Activated B cell treated with CpG ODN at 0.5 μM for 24 hours (primary cell): ENCODE data around the gene SLC66A2. TPM values are rescaled to one million over a fixed set of nuclear protein-coding genes. Genes with fewer than 3 reads are reported as not detected.
A peak's percentile ranks its signal among the peaks of the same experiment; 100 is the strongest.

Source experiments
- ATAC-seq: fragments of 200-7000 bp; cut with Tn5 transposase; one replicate; pipeline ENCODE4 v1.10.0; 2021; ENCODE audit warnings: low read depth, mild to moderate bottlenecking, moderate library complexity
- CTCF ChIA-PET: fragments of 350-600 bp; sonication (Branson Sonifier 250); formaldehyde crosslinking; loops from one replicate; lab custom pipeline; 2021; ENCODE audit warnings: antibody characterized with exemption; lab: Charles Lee
- POLR2A ChIA-PET: fragments of 350-600 bp; sonication (Branson Sonifier 250); formaldehyde crosslinking; loops from one replicate; lab custom pipeline; 2021; ENCODE audit warnings: antibody characterized with exemption; lab: Charles Lee
- DNase-seq: peaks from one replicate; pipeline ENCODE4 v3.0.0; 2022
- H3K27ac Mint-ChIP-seq: one replicate; pipeline ENCODE4 v1.8.0; 2020; ENCODE audit warnings: mixed read lengths
- H3K27me3 Mint-ChIP-seq: one replicate; pipeline ENCODE4 v1.8.0; 2021; ENCODE audit warnings: mixed read lengths
- H3K36me3 Mint-ChIP-seq: one replicate; pipeline ENCODE4 v1.8.0; 2021; ENCODE audit warnings: low read depth, mixed read lengths
- H3K4me1 Mint-ChIP-seq: one replicate; pipeline ENCODE4 v1.8.0; 2021; ENCODE audit warnings: mixed read lengths
- H3K4me3 Mint-ChIP-seq: one replicate; pipeline ENCODE4 v1.8.0; 2020; ENCODE audit warnings: mild to moderate bottlenecking, mixed read lengths
- H3K9me3 Mint-ChIP-seq: one replicate; pipeline ENCODE4 v1.8.0; 2020; ENCODE audit warnings: mixed read lengths
- CTCF ChIP-seq: fragments of 200-600 bp; IDR thresholded peaks from one replicate; pipeline ENCODE4 v1.8.0; 2022; ENCODE audit warnings: antibody characterized with exemption, mild to moderate bottlenecking
- intact Hi-C: fragments of 100-400 bp; cut with micrococcal nuclease; formaldehyde crosslinking; loops from one replicate; pipeline ENCODE4 v1.15.1; 2024
- total RNA-seq: library from RNA; stranded (reverse); gene quantifications from 2 replicates; pipeline ENCODE4 v1.2.3, GENCODE V29; 2022

The SLC66A2 gene
- total RNA-seq, 1 donor from 2014 or later, result 36.4 TPM

GRCh38 chr18:79916546-79917168 lies 34.8 kb downstream of the SLC66A2 start:
- CTCF ChIA-PET, result no interaction called here
- H3K27ac Mint-ChIP-seq, result no peak overlapping the region
- ATAC-seq, result no peak

GRCh38 chr18:79916128-79916494 lies 35.3 kb downstream of the SLC66A2 start:
- CTCF ChIA-PET, result no interaction called here
- intact Hi-C loops, result loop anchor here (10.0 kb wide), 1 partner anchor 61 kb away; no protein-coding TSS in a partner anchor

More at GRCh38 chr18:79916546-79917168, 34.8 kb downstream of the SLC66A2 start:
- no peak for TF ChIP-seq CTCF
- Mint-ChIP-seq H3K4me3 (no peak overlapping the region), H3K9me3 (no peaks in the 10 kb centered on the region), H3K4me1 (peaks cover 31% of the 10 kb centered on the region), H3K27me3 (no peaks in the 10 kb centered on the region), H3K36me3 (peaks cover 46% of the 10 kb centered on the region)
- intact Hi-C loops, result loop anchor here (10.0 kb wide), 1 partner anchor 62 kb away; no protein-coding TSS in a partner anchor
- no peak for DNase-seq
- POLR2A ChIA-PET, result interaction anchor here (0.6 kb wide), 1 partner anchor 161 kb away, joined by 5 read pairs; no protein-coding TSS in a partner anchor

GRCh38 chr18:79915161-79916127 lies 36.0 kb downstream of the SLC66A2 start:
- Mint-ChIP-seq H3K4me3 (no peak overlapping the region), H3K9me3 (no peaks in the 10 kb centered on the region), H3K36me3 (peaks cover 48% of the 10 kb centered on the region), H3K4me1 (peaks cover 31% of the 10 kb centered on the region), H3K27me3 (no peaks in the 10 kb centered on the region), H3K27ac (no peak overlapping the region)
- no peak for TF ChIP-seq CTCF
- POLR2A ChIA-PET, result no interaction called here
- CTCF ChIA-PET, result no interaction called here
- ATAC-seq (no peak), DNase-seq (no peak)
- intact Hi-C loops, result loop anchor here (10.0 kb wide), 1 partner anchor 61 kb away; no protein-coding TSS in a partner anchor

More at GRCh38 chr18:79916128-79916494, 35.3 kb downstream of the SLC66A2 start:
- DNase-seq, result no peak
- no peak for TF ChIP-seq CTCF
- Mint-ChIP-seq H3K4me3 (no peak overlapping the region), H3K4me1 (peaks cover 31% of the 10 kb centered on the region), H3K9me3 (no peaks in the 10 kb centered on the region), H3K27ac (no peak overlapping the region), H3K36me3 (peaks cover 46% of the 10 kb centered on the region), H3K27me3 (no peaks in the 10 kb centered on the region)
- no peak for ATAC-seq
- POLR2A ChIA-PET, result no interaction called here

GRCh38 chr18:79914614-79915160 lies 36.8 kb downstream of the SLC66A2 start:
- ATAC-seq, result no peak
- POLR2A ChIA-PET, result no interaction called here

More at GRCh38 chr18:79914614-79915160, 36.8 kb downstream of the SLC66A2 start:
- CTCF ChIA-PET, result no interaction called here
- H3K27ac Mint-ChIP-seq, result peak overlapping the region; percentile 18
- intact Hi-C loops, result loop anchor here (5.0 to 10.0 kb wide), 3 partner anchors 33 to 60 kb away; partner anchors contain the start of gene HSBP1L1
- H3K4me1 Mint-ChIP-seq, result peaks cover 31% of the 10 kb centered on the region
- no peak for DNase-seq
- H3K4me3 Mint-ChIP-seq, result no peak overlapping the region
- no peaks in the 10 kb centered on the region for H3K9me3 Mint-ChIP-seq
- TF ChIP-seq CTCF, result no peak
- H3K27me3 Mint-ChIP-seq, result no peaks in the 10 kb centered on the region
- H3K36me3 Mint-ChIP-seq, result peaks cover 50% of the 10 kb centered on the region
